ENCODE results near the gene EFNB2.

EFNB2 gene

GRCh38 chr13:106505732-106506131, 29.7 kb downstream of the EFNB2 start:
- no peaks in the 10 kb centered on the region for H3K9me3 ChIP-seq (ENCODE audit: control insufficient read depth, insufficient read depth, low read length)
- no peak overlapping the region for H3K9ac ChIP-seq (ENCODE audit: low read depth, low read length)
- peaks cover 12% of the 10 kb centered on the region for H3K4me1 ChIP-seq (ENCODE audit: insufficient read depth, low read length)
- no peaks in the 10 kb centered on the region; the same call in 1 of the 2 replicates for H3K36me3 ChIP-seq (ENCODE audit: insufficient read depth, low read length)

GRCh38 chr13:106505295-106505694, 30.2 kb downstream of the EFNB2 start:
- Histone ChIP-seq H3K9ac (ENCODE audit: low read depth, low read length) (no peak overlapping the region), H3K36me3 (ENCODE audit: insufficient read depth, low read length) (no peaks in the 10 kb centered on the region; the same call in 1 of the 2 replicates), H3K9me3 (ENCODE audit: control insufficient read depth, insufficient read depth, low read length) (no peaks in the 10 kb centered on the region), H3K4me1 (ENCODE audit: insufficient read depth, low read length) (peaks cover 12% of the 10 kb centered on the region)

GRCh38 chr13:106503730-106504453, 31.6 kb downstream of the EFNB2 start:
- no peaks in the 10 kb centered on the region for H3K9me3 ChIP-seq (ENCODE audit: control insufficient read depth, insufficient read depth, low read length)
- no peak overlapping the region for H3K9ac ChIP-seq (ENCODE audit: low read depth, low read length)
- H3K36me3 ChIP-seq (ENCODE audit: insufficient read depth, low read length), result no peaks in the 10 kb centered on the region; the same call in 1 of the 2 replicates
- H3K4me1 ChIP-seq (ENCODE audit: insufficient read depth, low read length), result peaks cover 20% of the 10 kb centered on the region

GRCh38 chr13:106503272-106503671, 32.2 kb downstream of the EFNB2 start:
- Histone ChIP-seq H3K9me3 (ENCODE audit: control insufficient read depth, insufficient read depth, low read length) (no peaks in the 10 kb centered on the region), H3K36me3 (ENCODE audit: insufficient read depth, low read length) (no peaks in the 10 kb centered on the region; the same call in 1 of the 2 replicates), H3K4me1 (ENCODE audit: insufficient read depth, low read length) (peaks cover 20% of the 10 kb centered on the region), H3K9ac (ENCODE audit: low read depth, low read length) (no peak overlapping the region)

GRCh38 chr13:106500445-106500844, 35.0 kb downstream of the EFNB2 start:
- H3K9ac ChIP-seq (ENCODE audit: low read depth, low read length), result no peak overlapping the region
- H3K36me3 ChIP-seq (ENCODE audit: insufficient read depth, low read length), result no peaks in the 10 kb centered on the region; the same call in 1 of the 2 replicates
- H3K9me3 ChIP-seq (ENCODE audit: control insufficient read depth, insufficient read depth, low read length), result no peaks in the 10 kb centered on the region
- H3K4me1 ChIP-seq (ENCODE audit: insufficient read depth, low read length), result peaks cover 29% of the 10 kb centered on the region

GRCh38 chr13:106499896-106500295, 35.6 kb downstream of the EFNB2 start:
- no peak overlapping the region for H3K9ac ChIP-seq (ENCODE audit: low read depth, low read length)
- H3K9me3 ChIP-seq (ENCODE audit: control insufficient read depth, insufficient read depth, low read length), result no peaks in the 10 kb centered on the region
- peaks cover 29% of the 10 kb centered on the region for H3K4me1 ChIP-seq (ENCODE audit: insufficient read depth, low read length)
- H3K36me3 ChIP-seq (ENCODE audit: insufficient read depth, low read length), result no peaks in the 10 kb centered on the region; the same call in 1 of the 2 replicates

GRCh38 chr13:106499113-106499512, 36.3 kb downstream of the EFNB2 start:
- peaks cover 5% of the 10 kb centered on the region for H3K36me3 ChIP-seq (ENCODE audit: insufficient read depth, low read length)
- peaks cover 29% of the 10 kb centered on the region for H3K4me1 ChIP-seq (ENCODE audit: insufficient read depth, low read length)
- no peak overlapping the region for H3K9ac ChIP-seq (ENCODE audit: low read depth, low read length)
- H3K9me3 ChIP-seq (ENCODE audit: control insufficient read depth, insufficient read depth, low read length), result no peaks in the 10 kb centered on the region

GRCh38 chr13:106498571-106498970, 36.9 kb downstream of the EFNB2 start:
- Histone ChIP-seq H3K9me3 (ENCODE audit: control insufficient read depth, insufficient read depth, low read length) (no peaks in the 10 kb centered on the region), H3K4me1 (ENCODE audit: insufficient read depth, low read length) (peaks cover 29% of the 10 kb centered on the region), H3K36me3 (ENCODE audit: insufficient read depth, low read length) (peaks cover 7% of the 10 kb centered on the region), H3K9ac (ENCODE audit: low read depth, low read length) (no peak overlapping the region)

- Histone ChIP-seq H3K36me3 (ENCODE audit: insufficient read depth, low read length) (peaks cover 11% of the 10 kb centered on the region), H3K9me3 (ENCODE audit: control insufficient read depth, insufficient read depth, low read length) (no peaks in the 10 kb centered on the region), H3K9ac (ENCODE audit: low read depth, low read length) (no peak overlapping the region), H3K4me1 (ENCODE audit: insufficient read depth, low read length) (peaks cover 29% of the 10 kb centered on the region)
Observed at GRCh38 chr13:106498158-106498557, 37.3 kb downstream of the EFNB2 start.

- peaks cover 29% of the 10 kb centered on the region for H3K4me1 ChIP-seq (ENCODE audit: insufficient read depth, low read length)
- H3K36me3 ChIP-seq (ENCODE audit: insufficient read depth, low read length), result peaks cover 16% of the 10 kb centered on the region
- no peaks in the 10 kb centered on the region for H3K9me3 ChIP-seq (ENCODE audit: control insufficient read depth, insufficient read depth, low read length)
- H3K9ac ChIP-seq (ENCODE audit: low read depth, low read length), result no peak overlapping the region
Observed at GRCh38 chr13:106497079-106497478, 38.4 kb downstream of the EFNB2 start.

- H3K9ac ChIP-seq (ENCODE audit: low read depth, low read length), result no peak overlapping the region
- no peaks in the 10 kb centered on the region for H3K9me3 ChIP-seq (ENCODE audit: control insufficient read depth, insufficient read depth, low read length)
- peaks cover 29% of the 10 kb centered on the region for H3K4me1 ChIP-seq (ENCODE audit: insufficient read depth, low read length)
- H3K36me3 ChIP-seq (ENCODE audit: insufficient read depth, low read length), result peaks cover 16% of the 10 kb centered on the region
Observed at GRCh38 chr13:106496072-106496997, 39.1 kb downstream of the EFNB2 start.

- H3K9ac ChIP-seq (ENCODE audit: low read depth, low read length), result no peak overlapping the region
- no peaks in the 10 kb centered on the region for H3K9me3 ChIP-seq (ENCODE audit: control insufficient read depth, insufficient read depth, low read length)
- peaks cover 16% of the 10 kb centered on the region for H3K36me3 ChIP-seq (ENCODE audit: insufficient read depth, low read length)
- H3K4me1 ChIP-seq (ENCODE audit: insufficient read depth, low read length), result peaks cover 29% of the 10 kb centered on the region
Observed at GRCh38 chr13:106494936-106495335, 40.5 kb downstream of the EFNB2 start.

GRCh38 chr13:106494506-106494905, 41.0 kb downstream of the EFNB2 start:
- Histone ChIP-seq H3K9me3 (ENCODE audit: control insufficient read depth, insufficient read depth, low read length) (no peaks in the 10 kb centered on the region), H3K36me3 (ENCODE audit: insufficient read depth, low read length) (peaks cover 16% of the 10 kb centered on the region), H3K9ac (ENCODE audit: low read depth, low read length) (no peak overlapping the region), H3K4me1 (ENCODE audit: insufficient read depth, low read length) (peaks cover 27% of the 10 kb centered on the region)

- peaks cover 16% of the 10 kb centered on the region for H3K36me3 ChIP-seq (ENCODE audit: insufficient read depth, low read length)
- H3K9ac ChIP-seq (ENCODE audit: low read depth, low read length), result no peak overlapping the region
- no peaks in the 10 kb centered on the region for H3K9me3 ChIP-seq (ENCODE audit: control insufficient read depth, insufficient read depth, low read length)
Observed at GRCh38 chr13:106493533-106494220, 41.8 kb downstream of the EFNB2 start.

More at GRCh38 chr13:106493533-106494220, 41.8 kb downstream of the EFNB2 start:
- peaks cover 20% of the 10 kb centered on the region for H3K4me1 ChIP-seq (ENCODE audit: insufficient read depth, low read length)
